ENCODE results near the gene FAM107B.

- TF ChIP-seq POLR2A (IDR thresholded peaks at IDR 0.05; ENCODE audit: low read depth, low read length) (no peak), TAF1 (IDR thresholded peaks at IDR 0.05; ENCODE audit: low read depth, low read length) (no peak), POLR2AphosphoS5 (IDR thresholded peaks at IDR 0.05; ENCODE audit: low read depth, low read length) (no peak)
Observed at GRCh38 chr10:14665865-14666857, 108.5 kb downstream of the FAM107B start.
